Measurements from ENCODE around the gene PCDHGA6. TPM values are rescaled to one million over a fixed set of nuclear protein-coding genes. Genes with fewer than 3 reads are reported as not detected.
A peak's percentile ranks its signal among the peaks of the same experiment; 100 is the strongest.
"Not testable (repeated sequence)": the region's sequence is repeated elsewhere in the genome, so short reads cannot be mapped to it uniquely, and the experiment has no call there.

The PCDHGA6 gene
- total RNA-seq, 1 donor from 2014 or later: 0.49 TPM

- no peaks in the 10 kb centered on the region for H3K4me1 Mint-ChIP-seq
- H3K4me3 Mint-ChIP-seq: no peak within 1 kb of the TSS
- H3K27me3 Mint-ChIP-seq (ENCODE audit: low read depth): no peaks in the 10 kb centered on the region
- peaks cover 28% of the 10 kb centered on the region for H3K9me3 Mint-ChIP-seq
- DNase-seq (ENCODE audit: low read depth, low spot score): no peak
- peak; percentile 34 for TF ChIP-seq CTCF (conservative IDR thresholded peaks at IDR 0.05)
- peak within 1 kb of the TSS; percentile 19 for H3K27ac Mint-ChIP-seq (ENCODE audit: unreplicated experiment)
- peaks cover 18% of the 10 kb centered on the region for H3K36me3 Mint-ChIP-seq (ENCODE audit: low read depth)
Observed at GRCh38 chr5:141338538-141339306, 35.0 kb upstream of the PCDHGA6 start, which contains the start of gene PCDHGA2. Gene PCDHGA2 (plus strand): TSS chr5:141338760.

GRCh38 chr5:141340781-141341354 lies 32.8 kb upstream of the PCDHGA6 start:
- H3K4me3 Mint-ChIP-seq; H3K27me3 Mint-ChIP-seq (ENCODE audit: low read depth); H3K4me1 Mint-ChIP-seq; H3K27ac Mint-ChIP-seq (ENCODE audit: unreplicated experiment); DNase-seq (ENCODE audit: low read depth, low spot score): not testable (repeated sequence)
- H3K9me3 Mint-ChIP-seq: peaks cover 30% of the 10 kb centered on the region
- peaks cover 22% of the 10 kb centered on the region for H3K36me3 Mint-ChIP-seq (ENCODE audit: low read depth)

GRCh38 chr5:141342773-141343172 lies 30.9 kb upstream of the PCDHGA6 start:
- H3K9me3 Mint-ChIP-seq: peaks cover 29% of the 10 kb centered on the region
- no peak overlapping the region for H3K27ac Mint-ChIP-seq (ENCODE audit: unreplicated experiment)
- H3K36me3 Mint-ChIP-seq (ENCODE audit: low read depth): peaks cover 19% of the 10 kb centered on the region
- TF ChIP-seq CTCF (conservative IDR thresholded peaks at IDR 0.05): no peak
- no peak overlapping the region for H3K4me3 Mint-ChIP-seq
- H3K4me1 Mint-ChIP-seq: no peaks in the 10 kb centered on the region
- DNase-seq (ENCODE audit: low read depth, low spot score): no peak
- no peaks in the 10 kb centered on the region for H3K27me3 Mint-ChIP-seq (ENCODE audit: low read depth)

GRCh38 chr5:141343242-141343952 lies 30.3 kb upstream of the PCDHGA6 start, which contains the start of gene PCDHGA3:
Gene PCDHGA3 (plus strand): TSS chr5:141343829. CDS start chr5:141344034, 205 bp downstream.
- no peak within 1 kb of the TSS for H3K4me3 Mint-ChIP-seq
- DNase-seq (ENCODE audit: low read depth, low spot score): no peak
- no peaks in the 10 kb centered on the region for H3K27me3 Mint-ChIP-seq (ENCODE audit: low read depth)
- peaks cover 25% of the 10 kb centered on the region for H3K9me3 Mint-ChIP-seq
- peak; percentile 56 for TF ChIP-seq CTCF (conservative IDR thresholded peaks at IDR 0.05)
- H3K4me1 Mint-ChIP-seq: no peaks in the 10 kb centered on the region
- no peak within 1 kb of the TSS for H3K27ac Mint-ChIP-seq (ENCODE audit: unreplicated experiment)
- peaks cover 13% of the 10 kb centered on the region for H3K36me3 Mint-ChIP-seq (ENCODE audit: low read depth)

GRCh38 chr5:141343953-141344463 lies 29.7 kb upstream of the PCDHGA6 start:
- H3K4me1 Mint-ChIP-seq: no peaks in the 10 kb centered on the region
- no peak overlapping the region for H3K27ac Mint-ChIP-seq (ENCODE audit: unreplicated experiment)
- no peak overlapping the region for H3K4me3 Mint-ChIP-seq
- peak; percentile 18 for TF ChIP-seq CTCF (conservative IDR thresholded peaks at IDR 0.05)
- H3K9me3 Mint-ChIP-seq: peaks cover 25% of the 10 kb centered on the region
- no peaks in the 10 kb centered on the region for H3K27me3 Mint-ChIP-seq (ENCODE audit: low read depth)
- DNase-seq (ENCODE audit: low read depth, low spot score): no peak
- peaks cover 16% of the 10 kb centered on the region for H3K36me3 Mint-ChIP-seq (ENCODE audit: low read depth)

Data from neural crest cell (in vitro differentiated cells).